SK-N-SH treated with all-trans-retinoic acid at 6 μM for 48 hours (cell line): Measurements from ENCODE around the gene ZBTB42.

Experiments used
- ARNTL ChIP-seq: fragments of 450-650 bp; formaldehyde crosslinking; IDR thresholded peaks from 2 replicates; pipeline ENCODE4 v1.5.0; 2020; ENCODE audit warnings: low read depth, mild to moderate bottlenecking, moderate library complexity, borderline replicate concordance
- CSDC2 ChIP-seq: fragments of 250-450 bp; sonication (Bioruptor Pico); IDR thresholded peaks from 2 replicates; pipeline ENCODE4 v1.5.0; 2020; ENCODE audit warnings: mild to moderate bottlenecking, moderate library complexity
- GLIS3 ChIP-seq: fragments of 250-450 bp; sonication (Bioruptor Pico); IDR thresholded peaks from 2 replicates; pipeline ENCODE4 v1.5.0; 2020; ENCODE audit warnings: mild to moderate bottlenecking, moderate library complexity
- OSR1 ChIP-seq: fragments of 250-450 bp; sonication (Bioruptor Pico); IDR thresholded peaks from 2 replicates; pipeline ENCODE4 v1.8.0; 2022; ENCODE audit warnings: moderate library complexity, mild to moderate bottlenecking, inconsistent platforms
- PATZ1 ChIP-seq: fragments of 250-450 bp; sonication (Bioruptor Pico); IDR thresholded peaks from 2 replicates; pipeline ENCODE4 v1.8.0; 2020; ENCODE audit warnings: mild to moderate bottlenecking, moderate library complexity, borderline replicate concordance
- RARB ChIP-seq: fragments of 250-450 bp; sonication (Bioruptor Pico); IDR thresholded peaks from 2 replicates; pipeline ENCODE4 v1.8.0; 2021; ENCODE audit warnings: mild to moderate bottlenecking, moderate library complexity
- SNAI2 ChIP-seq: fragments of 250-450 bp; sonication (Bioruptor Pico); IDR thresholded peaks from 2 replicates; pipeline ENCODE4 v1.5.0; 2020; ENCODE audit warnings: mild to moderate bottlenecking, moderate library complexity
- ZFP3 ChIP-seq: fragments of 250-450 bp; sonication (Bioruptor Pico); IDR thresholded peaks from 2 replicates; pipeline ENCODE4 v1.5.0; 2020; ENCODE audit warnings: mild to moderate bottlenecking, moderate library complexity
- ZNF8 ChIP-seq: fragments of 450-650 bp; formaldehyde crosslinking; IDR thresholded peaks from 2 replicates; pipeline ENCODE4 v1.5.0; 2020; ENCODE audit warnings: mild to moderate bottlenecking, moderate library complexity
- TF ChIP-seq, protein P1 (sequence below): fragments of 250-450 bp; sonication (Bioruptor Pico); IDR thresholded peaks from 2 replicates; pipeline ENCODE4 v1.5.1; 2020; ENCODE audit warnings: low read depth, mild to moderate bottlenecking, moderate library complexity

DNA sequence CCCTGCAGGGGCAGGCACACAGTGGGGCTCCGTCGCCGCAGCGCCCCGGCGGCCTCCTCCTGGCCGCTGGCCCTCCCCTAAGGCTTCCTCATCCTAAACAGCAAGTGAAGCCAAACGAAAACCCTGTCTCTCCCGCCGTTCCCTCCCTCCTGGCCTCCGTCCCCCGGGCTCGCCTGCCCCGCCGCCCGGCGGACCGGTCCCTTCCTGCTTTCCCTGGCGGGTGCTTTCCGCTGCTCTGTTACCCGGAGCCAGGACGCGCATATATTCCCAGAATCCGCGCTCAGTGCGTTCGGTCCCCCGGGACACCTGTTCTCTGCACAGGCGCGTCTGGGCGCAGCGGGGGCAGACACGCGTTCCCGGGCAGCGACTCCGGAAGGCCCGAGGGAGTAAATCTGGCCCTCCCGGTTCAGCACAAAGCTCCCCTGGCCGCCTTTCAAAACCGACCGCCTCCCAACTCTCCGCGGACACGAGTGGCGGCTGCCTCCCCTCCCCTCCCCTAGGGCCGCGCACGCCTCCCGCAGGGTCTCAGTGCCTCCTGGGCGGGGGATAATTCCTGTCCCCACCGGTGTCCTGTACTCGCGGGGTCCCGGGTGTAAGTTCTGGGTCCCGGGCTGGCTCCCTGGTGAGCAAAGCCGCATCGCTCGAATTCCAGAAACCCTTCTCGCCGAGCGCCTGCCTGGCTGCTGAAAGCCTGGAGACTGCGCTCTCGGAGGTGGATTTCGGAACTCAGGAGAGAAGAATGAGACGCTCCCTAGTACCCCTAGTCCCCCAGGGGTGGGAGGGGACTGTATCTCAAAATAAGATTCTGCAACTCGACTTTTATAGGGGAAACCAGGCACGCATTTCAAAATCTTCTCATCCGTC is 42.8 kb downstream of the ZBTB42 start:
- TF ChIP-seq ZFP3 (no peak), GLIS3 (CRISPR knock-in tag) (no peak), ARNTL (CRISPR knock-in tag) (no peak), SNAI2 (CRISPR knock-in tag) (no peak), PATZ1 (CRISPR knock-in tag) (no peak), ZNF8 (no peak), CSDC2 (CRISPR knock-in tag) (no peak), OSR1 (no peak), RARB (CRISPR knock-in tag) (no peak)
- TF ChIP-seq, protein P1, sequence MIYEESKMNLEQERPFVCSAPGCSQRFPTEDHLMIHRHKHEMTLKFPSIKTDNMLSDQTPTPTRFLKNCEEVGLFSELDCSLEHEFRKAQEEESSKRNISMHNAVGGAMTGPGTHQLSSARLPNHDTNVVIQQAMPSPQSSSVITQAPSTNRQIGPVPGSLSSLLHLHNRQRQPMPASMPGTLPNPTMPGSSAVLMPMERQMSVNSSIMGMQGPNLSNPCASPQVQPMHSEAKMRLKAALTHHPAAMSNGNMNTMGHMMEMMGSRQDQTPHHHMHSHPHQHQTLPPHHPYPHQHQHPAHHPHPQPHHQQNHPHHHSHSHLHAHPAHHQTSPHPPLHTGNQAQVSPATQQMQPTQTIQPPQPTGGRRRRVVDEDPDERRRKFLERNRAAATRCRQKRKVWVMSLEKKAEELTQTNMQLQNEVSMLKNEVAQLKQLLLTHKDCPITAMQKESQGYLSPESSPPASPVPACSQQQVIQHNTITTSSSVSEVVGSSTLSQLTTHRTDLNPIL (CRISPR knock-in tag): no peak
